Gastroesophageal sphincter (tissue), 4 donors: ENCODE measurements around the gene CPNE6. TPM values are rescaled to one million over a fixed set of nuclear protein-coding genes. Genes with fewer than 3 reads are reported as not detected.
"Not testable (repeated sequence)": the region's sequence is repeated elsewhere in the genome, so short reads cannot be mapped to it uniquely, and the experiment has no call there.

Source experiments
- ATAC-seq: fragments of 150-250 bp; one replicate; pipeline ENCODE4 v1.9.1; 2016; ENCODE audit warnings: mild to moderate bottlenecking, moderate library complexity
- H3K27ac ChIP-seq, 4 donors: fragments of 200-600 bp; sonication (generic) in 3 of 4; 1 replicate in 3 of 4; 2 replicates in 1 of 4; pipeline ENCODE4 v1.5.1; 2016 to 2019
- H3K27me3 ChIP-seq: fragments of 200-600 bp; sonication (generic); one replicate; pipeline ENCODE4 v1.5.1; 2019
- H3K36me3 ChIP-seq, 2 donors: fragments of 200-600 bp; sonication (generic); one replicate each; pipeline ENCODE4 v1.5.1; 2019; ENCODE audit warnings: control low read depth in 1 of 2
- H3K4me1 ChIP-seq, 3 donors: fragments of 200-600 bp; sonication (generic); 1 replicate in 2 of 3; 2 replicates in 1 of 3; pipeline ENCODE4 v1.5.1; 2016 to 2019; ENCODE audit warnings: control low read depth in 2 of 3
- H3K4me3 ChIP-seq, 2 donors: fragments of 200-600 bp; sonication (generic); one replicate each; pipeline ENCODE4 v1.5.1; 2019; ENCODE audit warnings: mild to moderate bottlenecking in 1 of 2, moderate library complexity in 1 of 2
- H3K9me3 ChIP-seq, 3 donors: fragments of 200-600 bp; sonication (generic); one replicate each; pipeline ENCODE4 v1.5.1; 2017 to 2019; ENCODE audit warnings: control low read depth in 2 of 3
- EP300 ChIP-seq: sonication (generic); formaldehyde crosslinking; IDR thresholded peaks from one replicate; pipeline ENCODE4 v1.6.1; 2017; ENCODE audit warnings: antibody characterized with exemption, mild to moderate bottlenecking
- POLR2A ChIP-seq, 2 donors: fragments of 450-650 bp; IDR thresholded peaks; one replicate each; pipeline ENCODE4 v1.6.1; 2017; ENCODE audit warnings: antibody characterized with exemption in 2 of 2, mild to moderate bottlenecking in 2 of 2, moderate library complexity in 1 of 2
- POLR2AphosphoS5 ChIP-seq: sonication (generic); formaldehyde crosslinking; IDR thresholded peaks from one replicate; pipeline ENCODE4 v1.6.1; 2017; ENCODE audit warnings: antibody characterized with exemption
- WGBS, 2 donors: methylation state at CpG; one replicate each; pipeline ENCODE4 v1.1.5; 2018; ENCODE audit warnings: low coverage in 1 of 2; 5-methylcytosine and 5-hydroxymethylcytosine counted together
- total RNA-seq, 4 donors: library from RNA; depleted of rRNA; stranded (reverse); fragments of >200 nt; gene quantifications; one replicate each; pipeline ENCODE4 v1.1.0, GENCODE V29; 2016
- TF ChIP-seq, protein P1 (sequence below), 4 experiments: fragments of 200-600 bp in 2 of 4; fragments of 450-650 bp in 2 of 4; sonication (generic) in 1 of 4; IDR thresholded peaks; one replicate each; pipeline ENCODE4 v1.5.1; 2017 to 2019; ENCODE audit warnings: antibody characterized with exemption in 4 of 4, mild to moderate bottlenecking in 2 of 4, moderate library complexity in 2 of 4

CPNE6 gene
- total RNA-seq, result 1 to 10 TPM in 1 of 4 donors, not detected in 3; 1.5 TPM

DNA sequence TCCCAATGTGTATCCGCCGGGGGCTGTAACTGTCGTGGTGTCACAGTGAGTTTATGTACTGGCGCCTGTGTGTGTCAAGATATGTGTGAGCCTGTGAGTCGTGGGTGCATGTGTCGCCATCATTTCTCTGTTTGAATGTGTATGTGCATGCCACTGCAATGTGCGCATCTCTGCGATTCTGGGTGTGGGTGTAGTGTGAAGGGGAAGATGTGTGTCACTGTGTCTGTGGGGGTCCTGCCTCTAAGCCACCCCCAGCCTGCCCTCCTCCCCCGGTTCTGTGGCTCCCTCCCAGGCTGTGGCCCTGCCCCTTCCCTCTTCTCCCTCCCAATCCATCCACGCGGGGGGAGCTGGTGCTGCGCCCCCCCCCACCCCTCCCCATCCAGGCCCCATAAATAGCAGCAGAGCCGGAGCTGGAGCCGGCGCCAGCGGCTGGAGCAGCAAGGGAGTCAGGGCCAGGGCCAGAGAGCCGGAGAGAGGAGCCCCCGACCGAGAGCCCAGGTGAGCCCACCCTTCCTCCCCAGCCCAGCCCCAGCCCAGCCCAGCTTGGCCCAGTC, at the start of gene CPNE6:
CPNE6 (plus strand) TSS at position 419 of the 554 bp plus-strand sequence. CDS start 1,375 bp downstream, outside the sequence.
- 60% methylated on average over 8 of the region's 19 CpGs; no CpG with 5 or more reads in 1 of the 2 donors for WGBS, 2 donors
- ATAC-seq, result no peak
- no peaks in the 10 kb centered on the region for H3K36me3 ChIP-seq
- peaks cover 44% of the 10 kb centered on the region for H3K27me3 ChIP-seq
- H3K4me3 ChIP-seq, result no peak within 1 kb of the TSS
- H3K9me3 ChIP-seq, result no peaks in the 10 kb centered on the region
- no peak within 1 kb of the TSS for H3K27ac ChIP-seq
- TF ChIP-seq POLR2AphosphoS5 (no peak), POLR2A (IDR thresholded peaks at IDR 0.05) (no peak), EP300 (no peak)
- TF ChIP-seq, protein P1, sequence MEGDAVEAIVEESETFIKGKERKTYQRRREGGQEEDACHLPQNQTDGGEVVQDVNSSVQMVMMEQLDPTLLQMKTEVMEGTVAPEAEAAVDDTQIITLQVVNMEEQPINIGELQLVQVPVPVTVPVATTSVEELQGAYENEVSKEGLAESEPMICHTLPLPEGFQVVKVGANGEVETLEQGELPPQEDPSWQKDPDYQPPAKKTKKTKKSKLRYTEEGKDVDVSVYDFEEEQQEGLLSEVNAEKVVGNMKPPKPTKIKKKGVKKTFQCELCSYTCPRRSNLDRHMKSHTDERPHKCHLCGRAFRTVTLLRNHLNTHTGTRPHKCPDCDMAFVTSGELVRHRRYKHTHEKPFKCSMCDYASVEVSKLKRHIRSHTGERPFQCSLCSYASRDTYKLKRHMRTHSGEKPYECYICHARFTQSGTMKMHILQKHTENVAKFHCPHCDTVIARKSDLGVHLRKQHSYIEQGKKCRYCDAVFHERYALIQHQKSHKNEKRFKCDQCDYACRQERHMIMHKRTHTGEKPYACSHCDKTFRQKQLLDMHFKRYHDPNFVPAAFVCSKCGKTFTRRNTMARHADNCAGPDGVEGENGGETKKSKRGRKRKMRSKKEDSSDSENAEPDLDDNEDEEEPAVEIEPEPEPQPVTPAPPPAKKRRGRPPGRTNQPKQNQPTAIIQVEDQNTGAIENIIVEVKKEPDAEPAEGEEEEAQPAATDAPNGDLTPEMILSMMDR (IDR thresholded peaks at IDR 0.05), result no peak
- H3K4me1 ChIP-seq, result peaks cover 0 to 21% (median 0%) of the 10 kb centered on the region in 3 donors

DNA sequence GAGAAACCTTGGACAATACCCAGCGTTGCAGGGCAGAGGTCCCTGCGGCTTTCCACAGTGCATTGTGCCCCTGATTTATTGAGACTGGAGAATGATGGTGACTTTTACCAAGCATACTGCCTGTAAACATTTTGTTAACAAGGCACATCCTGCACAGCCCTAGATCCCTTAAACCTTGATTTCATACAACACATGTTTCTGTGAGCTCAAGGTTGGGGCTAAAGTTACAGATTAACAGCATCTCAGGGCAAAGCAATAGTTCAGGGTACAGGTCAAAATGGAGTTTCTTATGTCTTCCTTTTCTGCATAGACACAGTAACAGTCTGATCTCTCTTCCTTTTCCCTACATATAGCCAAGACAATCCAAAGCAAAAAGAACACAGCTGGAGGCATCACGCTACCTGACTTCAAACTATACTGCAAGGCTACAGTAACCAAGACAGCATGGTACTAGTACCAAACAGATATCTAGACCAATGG, 46.4 kb upstream of the CPNE6 start:
- no CpG with 5 or more reads among the region's 3 CpGs for WGBS, 2 donors
- H3K9me3 ChIP-seq, ATAC-seq, H3K4me3 ChIP-seq, H3K27ac ChIP-seq, H3K4me1 ChIP-seq, H3K27me3 ChIP-seq, H3K36me3 ChIP-seq: not testable (repeated sequence)

DNA sequence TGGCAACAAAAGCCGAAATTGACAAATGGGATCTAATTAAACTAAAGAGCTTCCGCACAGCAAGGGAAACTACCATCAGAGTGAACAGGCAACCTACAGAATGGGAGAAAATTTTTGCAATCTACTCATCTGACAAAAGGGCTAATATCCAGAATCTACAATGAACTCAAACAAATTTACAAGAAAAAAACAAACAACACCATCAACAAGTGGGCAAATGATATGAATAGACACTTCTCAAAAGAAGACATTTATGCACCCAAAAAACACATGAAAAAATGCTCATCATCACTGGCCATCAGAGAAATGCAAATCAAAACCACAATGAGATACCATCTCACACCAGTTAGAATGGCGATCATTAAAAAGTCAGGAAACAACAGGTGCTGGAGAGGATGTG, 41.7 kb upstream of the CPNE6 start:
- ATAC-seq, result not testable (repeated sequence)
- 90 to 100% methylated on average over 2 of the region's 3 CpGs for WGBS, 2 donors

DNA sequence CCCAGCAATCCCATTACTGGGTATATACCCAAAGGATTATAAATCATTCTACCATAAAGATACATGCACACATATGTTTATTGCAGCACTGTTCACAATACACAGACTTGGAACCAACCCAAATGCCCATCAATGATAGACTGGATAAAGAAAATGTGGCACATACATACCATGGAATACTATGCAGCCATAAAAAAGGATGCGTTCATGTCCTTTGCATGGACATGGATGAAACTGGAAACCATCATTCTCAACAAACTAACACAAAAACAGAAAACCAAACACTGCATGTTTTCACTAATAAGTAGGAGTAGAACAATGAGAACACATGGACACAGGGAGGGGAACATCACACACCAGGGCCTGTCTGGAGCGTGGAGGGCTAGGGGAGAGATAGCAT, 40.0 kb upstream of the CPNE6 start:
- 67 to 96% methylated on average over 1 to 2 of the region's 2 CpGs for WGBS, 2 donors

More for the DNA sequence above, 41.7 kb upstream of the CPNE6 start:
- not testable (repeated sequence) for H3K4me3 ChIP-seq, H3K27me3 ChIP-seq, H3K9me3 ChIP-seq, H3K36me3 ChIP-seq, H3K27ac ChIP-seq, H3K4me1 ChIP-seq

DNA sequence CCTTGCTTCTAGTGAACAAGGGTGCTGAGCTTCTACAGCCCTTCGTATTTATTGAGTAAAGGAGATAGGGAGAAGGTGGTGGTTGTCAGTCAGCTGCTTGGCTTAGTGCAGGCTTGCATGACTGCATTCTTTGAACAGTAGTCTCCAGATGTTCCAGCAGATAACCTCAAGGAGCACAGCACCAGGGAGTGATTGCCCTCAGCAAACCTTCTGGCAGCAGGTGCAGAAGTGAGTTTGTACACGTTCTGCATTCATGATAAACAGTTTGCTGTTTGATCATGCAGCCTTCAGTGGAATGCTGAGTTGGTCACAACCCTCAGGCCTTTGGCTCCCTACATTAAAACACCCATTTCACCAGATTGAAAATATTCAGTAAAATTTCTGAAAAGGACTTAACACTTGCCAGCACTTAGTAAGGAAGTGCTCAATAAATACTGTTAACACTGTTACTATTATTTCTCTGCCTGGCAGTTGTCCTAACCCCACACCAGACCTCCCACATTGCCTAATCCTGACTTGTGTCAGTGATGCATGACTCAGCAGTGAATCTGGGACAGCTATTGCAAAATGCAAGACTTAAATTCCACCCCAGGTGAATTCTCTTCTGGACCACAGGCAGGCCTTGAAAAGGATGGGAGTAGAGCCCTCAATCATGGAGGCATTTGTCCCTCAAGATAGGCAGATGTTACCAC, 38.5 kb upstream of the CPNE6 start:
- TF ChIP-seq POLR2AphosphoS5 (peak; percentile 43), EP300 (no peak), POLR2A (IDR thresholded peaks at IDR 0.05) (no peak)
- TF ChIP-seq, protein P1 (IDR thresholded peaks at IDR 0.05), result no peak
- Histone ChIP-seq H3K27me3 (no peaks in the 10 kb centered on the region), H3K4me3 (no peak overlapping the region), H3K36me3 (no peaks in the 10 kb centered on the region), H3K9me3 (peaks cover 0 to 8% (median 0%) of the 10 kb centered on the region in 3 donors), H3K4me1 (peaks cover 0 to 19% (median 0%) of the 10 kb centered on the region in 3 donors), H3K27ac (no peak overlapping the region)
- WGBS, 2 donors, result 65 to 75% methylated on average over 2 of the region's 2 CpGs
- ATAC-seq, result peak; percentile 56

More for the DNA sequence above, 40.0 kb upstream of the CPNE6 start:
- ATAC-seq, H3K36me3 ChIP-seq, H3K9me3 ChIP-seq, H3K27me3 ChIP-seq, H3K27ac ChIP-seq, H3K4me1 ChIP-seq, H3K4me3 ChIP-seq: not testable (repeated sequence)

DNA sequence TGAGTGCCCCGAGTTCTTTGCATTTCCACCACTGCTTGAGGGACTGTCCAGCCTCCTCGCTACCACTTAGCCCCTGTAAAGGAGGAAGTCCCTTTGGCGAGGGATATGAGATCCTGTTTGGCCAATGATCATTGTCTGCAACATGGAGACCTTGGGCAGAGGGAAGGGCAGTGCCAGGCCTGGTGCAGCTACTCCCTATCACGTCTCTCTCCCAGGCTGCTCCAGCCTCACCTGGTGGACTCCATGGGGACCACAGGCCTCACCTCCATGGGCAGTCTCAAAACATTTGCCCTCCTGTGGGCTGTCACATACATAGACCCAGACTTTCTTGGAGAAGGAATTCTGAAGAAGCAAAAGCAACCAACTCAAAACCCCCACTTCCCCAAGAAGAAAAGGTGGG, 35.6 kb upstream of the CPNE6 start:
- H3K27me3 ChIP-seq, H3K9me3 ChIP-seq, H3K36me3 ChIP-seq: not testable (repeated sequence)
- Histone ChIP-seq H3K4me3 (peak overlapping the region; percentile 62 to 77), H3K27ac (peak overlapping the region; percentile 83 to 97 (median 90)), H3K4me1 (peaks cover 0 to 19% (median 0%) of the 10 kb centered on the region in 3 donors)
- no CpG with 5 or more reads among the region's 4 CpGs for WGBS, 2 donors
- ATAC-seq, result peak; percentile 11
- TF ChIP-seq, protein P1 (IDR thresholded peaks at IDR 0.05), result peak in 1 of 4 experiments; percentile 9
